ENCODE data around the gene CACNA2D3.

CACNA2D3 gene

GRCh38 chr3:54131026-54131605 is 8.8 kb downstream of the CACNA2D3 start:
- H3K27ac ChIP-seq (ENCODE audit: low read length), result no peak overlapping the region
- no peak overlapping the region for H2AFZ ChIP-seq (ENCODE audit: low read length)
- H3K4me1 ChIP-seq (ENCODE audit: low read length), result no peaks in the 10 kb centered on the region
- H3F3A ChIP-seq (ENCODE audit: insufficient read depth, low read length), result no peaks in the 10 kb centered on the region
- no peak overlapping the region for H3K4me2 ChIP-seq (ENCODE audit: low read depth, low read length)
- no peak for TF ChIP-seq EZH2 (optimal IDR thresholded peaks at IDR 0.05; ENCODE audit: low read depth, low read length)
- no peak for TF ChIP-seq EZH2phosphoT487 (IDR thresholded peaks at IDR 0.05; ENCODE audit: low read length)
- H3K9me3 ChIP-seq (replicated peaks; ENCODE audit: insufficient read depth, low read length), result no peaks in the 10 kb centered on the region
- no peaks in the 10 kb centered on the region for H3K27me3 ChIP-seq (replicated peaks; ENCODE audit: insufficient read depth, low read length)
- no peak for DNase-seq
- no peaks in the 10 kb centered on the region for H3K9me2 ChIP-seq (replicated peaks; ENCODE audit: insufficient read depth, low read length)
- H3K9ac ChIP-seq (ENCODE audit: low read length), result no peak overlapping the region
- H3K79me2 ChIP-seq (ENCODE audit: low read length), result no peaks in the 10 kb centered on the region
- H3K36me3 ChIP-seq (replicated peaks; ENCODE audit: insufficient read depth, low read length), result no peaks in the 10 kb centered on the region
- no peak overlapping the region for H3K4me3 ChIP-seq (ENCODE audit: low read length)
- no peaks in the 10 kb centered on the region for H4K20me1 ChIP-seq (ENCODE audit: insufficient read depth, low read length)

DNA sequence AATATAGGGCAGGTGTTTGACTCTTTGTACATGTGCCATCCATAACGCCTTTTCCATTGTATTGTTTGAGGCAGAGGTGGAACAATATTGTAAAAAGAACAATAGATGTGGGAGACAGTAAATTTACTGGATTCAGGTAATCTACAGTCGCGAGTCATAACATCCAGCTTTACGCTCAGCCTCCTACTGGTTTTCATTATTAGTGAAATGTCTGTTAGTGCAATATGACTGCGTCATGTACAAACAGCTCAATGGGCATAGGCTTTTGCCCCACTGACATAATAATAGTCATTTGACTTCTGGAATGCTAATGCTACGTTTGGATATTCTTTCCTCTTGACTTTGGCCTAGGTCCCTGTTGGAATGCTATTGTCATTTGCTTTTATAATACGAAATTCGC is 9.5 kb downstream of the CACNA2D3 start:
- Histone ChIP-seq H3K36me3 (replicated peaks; ENCODE audit: insufficient read depth, low read length) (no peaks in the 10 kb centered on the region), H3F3A (ENCODE audit: insufficient read depth, low read length) (no peaks in the 10 kb centered on the region), H3K9me2 (replicated peaks; ENCODE audit: insufficient read depth, low read length) (no peaks in the 10 kb centered on the region), H3K9me3 (replicated peaks; ENCODE audit: insufficient read depth, low read length) (no peaks in the 10 kb centered on the region), H3K79me2 (ENCODE audit: low read length) (no peaks in the 10 kb centered on the region), H3K4me3 (ENCODE audit: low read length) (no peak overlapping the region), H3K4me1 (ENCODE audit: low read length) (no peaks in the 10 kb centered on the region), H4K20me1 (ENCODE audit: insufficient read depth, low read length) (no peaks in the 10 kb centered on the region), H3K9ac (ENCODE audit: low read length) (no peak overlapping the region), H3K27me3 (replicated peaks; ENCODE audit: insufficient read depth, low read length) (no peaks in the 10 kb centered on the region), H3K27ac (ENCODE audit: low read length) (no peak overlapping the region), H3K4me2 (ENCODE audit: low read depth, low read length) (no peak overlapping the region), H2AFZ (ENCODE audit: low read length) (no peak overlapping the region)
- DNase-seq, result no peak
- TF ChIP-seq EZH2phosphoT487 (IDR thresholded peaks at IDR 0.05; ENCODE audit: low read length) (no peak), EZH2 (optimal IDR thresholded peaks at IDR 0.05; ENCODE audit: low read depth, low read length) (no peak)
- TF ChIP-seq, protein P1, sequence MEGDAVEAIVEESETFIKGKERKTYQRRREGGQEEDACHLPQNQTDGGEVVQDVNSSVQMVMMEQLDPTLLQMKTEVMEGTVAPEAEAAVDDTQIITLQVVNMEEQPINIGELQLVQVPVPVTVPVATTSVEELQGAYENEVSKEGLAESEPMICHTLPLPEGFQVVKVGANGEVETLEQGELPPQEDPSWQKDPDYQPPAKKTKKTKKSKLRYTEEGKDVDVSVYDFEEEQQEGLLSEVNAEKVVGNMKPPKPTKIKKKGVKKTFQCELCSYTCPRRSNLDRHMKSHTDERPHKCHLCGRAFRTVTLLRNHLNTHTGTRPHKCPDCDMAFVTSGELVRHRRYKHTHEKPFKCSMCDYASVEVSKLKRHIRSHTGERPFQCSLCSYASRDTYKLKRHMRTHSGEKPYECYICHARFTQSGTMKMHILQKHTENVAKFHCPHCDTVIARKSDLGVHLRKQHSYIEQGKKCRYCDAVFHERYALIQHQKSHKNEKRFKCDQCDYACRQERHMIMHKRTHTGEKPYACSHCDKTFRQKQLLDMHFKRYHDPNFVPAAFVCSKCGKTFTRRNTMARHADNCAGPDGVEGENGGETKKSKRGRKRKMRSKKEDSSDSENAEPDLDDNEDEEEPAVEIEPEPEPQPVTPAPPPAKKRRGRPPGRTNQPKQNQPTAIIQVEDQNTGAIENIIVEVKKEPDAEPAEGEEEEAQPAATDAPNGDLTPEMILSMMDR (IDR thresholded peaks at IDR 0.05; ENCODE audit: low read length), result no peak

GRCh38 chr3:54132685-54133084 is 10.3 kb downstream of the CACNA2D3 start:
- H3K4me2 ChIP-seq (ENCODE audit: low read depth, low read length), result no peak overlapping the region
- H3K27ac ChIP-seq (ENCODE audit: low read length), result no peak overlapping the region
- H3K9me3 ChIP-seq (replicated peaks; ENCODE audit: insufficient read depth, low read length), result no peaks in the 10 kb centered on the region
- no peak overlapping the region for H3K4me3 ChIP-seq (ENCODE audit: low read length)
- no peak overlapping the region for H2AFZ ChIP-seq (ENCODE audit: low read length)
- no peaks in the 10 kb centered on the region for H4K20me1 ChIP-seq (ENCODE audit: insufficient read depth, low read length)
- H3K27me3 ChIP-seq (replicated peaks; ENCODE audit: insufficient read depth, low read length), result no peaks in the 10 kb centered on the region
- H3K9ac ChIP-seq (ENCODE audit: low read length), result no peak overlapping the region
- no peaks in the 10 kb centered on the region for H3K36me3 ChIP-seq (replicated peaks; ENCODE audit: insufficient read depth, low read length)
- no peak for TF ChIP-seq EZH2phosphoT487 (IDR thresholded peaks at IDR 0.05; ENCODE audit: low read length)
- TF ChIP-seq EZH2 (optimal IDR thresholded peaks at IDR 0.05; ENCODE audit: low read depth, low read length), result no peak
- TF ChIP-seq, protein P1 (IDR thresholded peaks at IDR 0.05; ENCODE audit: low read length), result no peak
- DNase-seq, result no peak
- H3K79me2 ChIP-seq (ENCODE audit: low read length), result no peaks in the 10 kb centered on the region
- H3F3A ChIP-seq (ENCODE audit: insufficient read depth, low read length), result no peaks in the 10 kb centered on the region
- H3K4me1 ChIP-seq (ENCODE audit: low read length), result no peaks in the 10 kb centered on the region
- no peaks in the 10 kb centered on the region for H3K9me2 ChIP-seq (replicated peaks; ENCODE audit: insufficient read depth, low read length)

DNA sequence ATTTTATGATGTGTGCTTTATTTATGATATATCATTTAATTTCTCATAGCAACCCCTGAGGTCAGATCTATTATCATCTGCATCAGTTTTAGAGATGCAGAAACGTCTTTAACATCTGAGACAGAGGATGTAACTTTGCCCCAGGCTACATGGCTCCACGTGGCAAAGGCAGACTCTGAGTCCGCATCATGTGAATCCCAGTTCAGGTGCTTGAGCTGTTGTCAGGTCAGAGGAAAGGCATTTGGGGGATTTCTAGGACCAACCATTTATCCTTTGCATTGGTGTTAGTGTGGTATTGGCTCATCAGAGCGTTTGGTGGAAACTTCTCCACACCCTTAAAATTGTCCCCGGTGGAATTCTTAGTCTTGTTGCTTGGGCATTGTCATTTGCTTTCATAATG is 10.8 kb downstream of the CACNA2D3 start:
- H4K20me1 ChIP-seq (ENCODE audit: insufficient read depth, low read length), result no peaks in the 10 kb centered on the region
- H3K4me2 ChIP-seq (ENCODE audit: low read depth, low read length), result no peak overlapping the region
- no peaks in the 10 kb centered on the region for H3F3A ChIP-seq (ENCODE audit: insufficient read depth, low read length)
- no peaks in the 10 kb centered on the region for H3K79me2 ChIP-seq (ENCODE audit: low read length)
- no peaks in the 10 kb centered on the region for H3K36me3 ChIP-seq (replicated peaks; ENCODE audit: insufficient read depth, low read length)
- no peak overlapping the region for H2AFZ ChIP-seq (ENCODE audit: low read length)
- H3K27ac ChIP-seq (ENCODE audit: low read length), result no peak overlapping the region
- H3K4me1 ChIP-seq (ENCODE audit: low read length), result no peaks in the 10 kb centered on the region
- no peaks in the 10 kb centered on the region for H3K9me3 ChIP-seq (replicated peaks; ENCODE audit: insufficient read depth, low read length)
- no peak overlapping the region for H3K4me3 ChIP-seq (ENCODE audit: low read length)
- TF ChIP-seq, protein P1 (IDR thresholded peaks at IDR 0.05; ENCODE audit: low read length), result no peak
- TF ChIP-seq EZH2 (optimal IDR thresholded peaks at IDR 0.05; ENCODE audit: low read depth, low read length) (no peak), EZH2phosphoT487 (IDR thresholded peaks at IDR 0.05; ENCODE audit: low read length) (no peak)
- H3K9ac ChIP-seq (ENCODE audit: low read length), result no peak overlapping the region
- no peak for DNase-seq
- no peaks in the 10 kb centered on the region for H3K9me2 ChIP-seq (replicated peaks; ENCODE audit: insufficient read depth, low read length)
- H3K27me3 ChIP-seq (replicated peaks; ENCODE audit: insufficient read depth, low read length), result no peaks in the 10 kb centered on the region
